NCI-H2107 treated with DMSO at 0.1 percent for 48 hours (cell line): Measurements from ENCODE around the gene ESPN.

Experiments used
- DNase-seq: peaks from one replicate; lab custom pipeline; 2025; ENCODE audit not compliant: unreplicated experiment; lab: John Stamatoyannopoulos, UW

The ESPN gene

DNA sequence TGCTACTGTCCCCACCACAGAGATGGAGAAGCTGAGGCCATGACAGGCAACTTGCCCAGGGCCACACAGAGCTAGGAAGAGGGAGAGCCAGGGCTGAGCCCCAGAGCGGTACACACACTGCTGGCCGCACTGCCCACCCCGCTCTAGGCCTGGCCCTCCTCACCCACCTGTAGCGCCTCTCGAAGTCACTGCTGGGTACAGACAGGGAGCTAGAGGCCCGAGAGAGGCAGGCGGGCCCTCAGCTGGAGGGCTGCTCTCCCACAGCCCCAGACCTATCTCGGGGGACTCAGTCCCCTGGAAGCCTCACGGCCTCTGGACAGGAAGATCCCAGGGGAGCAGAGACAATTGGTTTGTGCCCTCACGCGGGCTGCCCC is 84.2 kb downstream of the ESPN start:
- no peak for DNase-seq

GRCh38 chr1:6509220-6509918 is 84.8 kb downstream of the ESPN start:
- DNase-seq = no peak

GRCh38 chr1:6509919-6510291 is 85.3 kb downstream of the ESPN start:
- no peak for DNase-seq

DNA sequence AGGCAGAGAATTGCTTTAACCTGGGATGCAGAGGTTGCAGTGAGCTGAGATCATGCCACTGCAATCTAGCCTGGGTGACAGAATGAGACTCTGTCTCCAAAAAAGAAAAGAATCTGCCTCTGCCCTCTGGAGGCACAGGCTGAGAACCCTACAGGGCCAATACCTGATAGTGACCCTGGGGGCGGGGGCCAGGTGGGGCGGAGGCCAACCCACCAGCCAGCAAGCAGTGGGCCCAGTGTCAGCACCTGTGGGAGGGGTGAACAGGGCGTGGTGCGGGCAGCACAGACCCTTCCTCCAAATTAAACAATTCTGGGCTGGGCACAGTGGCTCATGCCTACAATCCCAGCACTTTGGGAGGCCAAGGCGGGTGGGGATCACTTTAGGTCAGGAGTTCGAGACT is 85.9 kb downstream of the ESPN start:
- DNase-seq = no peak
